NCI-H187 (cell line): Measurements from ENCODE around the gene SV2C.
"Not testable (repeated sequence)": the region's sequence is repeated elsewhere in the genome, so short reads cannot be mapped to it uniquely, and the experiment has no call there.

Source experiments
- DNase-seq, 2 experiments: peaks; one replicate each; lab custom pipeline; 2025; lab: John Stamatoyannopoulos, UW

SV2C gene, protein sequence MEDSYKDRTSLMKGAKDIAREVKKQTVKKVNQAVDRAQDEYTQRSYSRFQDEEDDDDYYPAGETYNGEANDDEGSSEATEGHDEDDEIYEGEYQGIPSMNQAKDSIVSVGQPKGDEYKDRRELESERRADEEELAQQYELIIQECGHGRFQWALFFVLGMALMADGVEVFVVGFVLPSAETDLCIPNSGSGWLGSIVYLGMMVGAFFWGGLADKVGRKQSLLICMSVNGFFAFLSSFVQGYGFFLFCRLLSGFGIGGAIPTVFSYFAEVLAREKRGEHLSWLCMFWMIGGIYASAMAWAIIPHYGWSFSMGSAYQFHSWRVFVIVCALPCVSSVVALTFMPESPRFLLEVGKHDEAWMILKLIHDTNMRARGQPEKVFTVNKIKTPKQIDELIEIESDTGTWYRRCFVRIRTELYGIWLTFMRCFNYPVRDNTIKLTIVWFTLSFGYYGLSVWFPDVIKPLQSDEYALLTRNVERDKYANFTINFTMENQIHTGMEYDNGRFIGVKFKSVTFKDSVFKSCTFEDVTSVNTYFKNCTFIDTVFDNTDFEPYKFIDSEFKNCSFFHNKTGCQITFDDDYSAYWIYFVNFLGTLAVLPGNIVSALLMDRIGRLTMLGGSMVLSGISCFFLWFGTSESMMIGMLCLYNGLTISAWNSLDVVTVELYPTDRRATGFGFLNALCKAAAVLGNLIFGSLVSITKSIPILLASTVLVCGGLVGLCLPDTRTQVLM

DNA sequence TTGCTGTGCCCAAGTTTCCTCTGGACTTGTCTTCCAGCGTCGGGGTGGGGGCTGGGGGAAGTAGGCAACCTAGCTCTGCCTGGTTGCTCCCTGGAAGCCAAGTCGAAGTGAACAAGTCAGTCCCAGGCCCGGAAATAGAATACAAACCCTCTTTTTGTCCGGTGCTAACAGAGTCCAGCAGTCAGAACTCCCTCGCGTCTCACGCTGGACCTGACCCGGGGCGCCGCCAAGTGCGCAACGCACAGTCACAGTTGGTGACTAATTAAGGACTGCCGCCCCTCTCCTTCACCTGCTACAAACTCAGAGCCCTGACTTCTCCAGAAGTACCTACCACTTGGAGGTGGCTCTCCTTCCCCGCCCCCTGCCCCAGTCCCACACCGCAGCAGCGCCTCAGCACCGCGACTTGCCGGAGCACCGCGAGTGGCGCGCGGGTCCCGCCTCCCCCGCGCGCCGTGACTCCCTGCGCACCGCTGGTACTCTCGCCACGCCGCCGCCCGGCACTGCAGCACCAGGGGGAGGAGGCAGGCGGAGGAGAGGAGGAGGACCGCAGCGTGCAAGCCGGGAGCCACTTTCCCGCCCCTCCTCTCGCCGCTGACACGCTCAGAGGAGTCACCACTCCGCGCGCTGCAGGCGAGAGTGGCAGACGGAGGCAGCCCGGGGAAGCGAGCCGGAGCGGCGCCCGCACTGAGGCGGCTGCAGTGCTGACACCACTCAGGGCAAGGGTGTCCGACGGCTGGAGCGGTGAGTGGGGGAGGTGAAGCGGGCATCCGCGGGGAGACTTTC lies at the start of gene SV2C:
Gene SV2C, plus strand, starts transcription at position 612 of the 783 bp plus-strand sequence. CDS start 48,368 bp downstream, outside the sequence.
- peak in 1 of 2 experiments; percentile 18 for DNase-seq

DNA sequence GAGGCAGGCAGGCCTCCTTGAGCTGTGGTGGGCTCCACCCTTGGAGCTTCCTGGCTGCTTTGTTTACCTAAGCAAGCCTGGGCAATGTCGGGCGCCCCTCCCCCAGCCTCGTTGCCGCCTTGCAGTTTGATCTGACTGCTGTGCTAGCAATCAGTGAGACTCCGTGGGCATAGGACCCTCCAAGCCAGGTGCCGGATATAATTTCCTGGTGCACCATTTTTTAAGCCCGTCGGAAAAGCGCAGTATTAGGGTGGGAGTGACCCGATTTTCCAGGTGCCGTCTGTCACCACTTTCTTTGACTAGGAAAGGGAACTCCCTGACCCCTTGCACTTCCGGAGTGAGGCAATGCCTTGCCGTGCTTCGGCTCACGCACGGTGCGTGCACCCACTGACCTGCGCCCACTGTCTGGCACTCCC lies 45.4 kb upstream of the SV2C start:
- peak; percentile 5 to 37 for DNase-seq

DNA sequence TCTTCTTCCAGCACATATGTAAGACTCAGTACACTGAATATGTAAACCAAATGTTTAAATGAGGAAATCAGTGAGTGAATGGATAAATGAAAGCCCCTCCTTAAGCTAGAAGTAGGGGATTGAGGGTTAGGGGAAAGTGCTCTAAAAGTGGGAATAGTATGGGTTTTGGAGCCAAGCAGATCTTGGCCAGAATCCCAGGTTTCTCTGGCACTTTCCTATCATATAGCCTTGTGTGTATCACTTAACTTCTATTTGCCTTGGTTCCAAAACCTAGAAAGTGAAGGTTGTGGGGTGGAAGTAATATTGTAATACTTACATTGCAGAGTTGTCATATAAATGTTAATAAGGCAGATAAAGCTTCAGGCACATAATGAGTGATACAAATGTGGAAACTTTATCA lies 45.0 kb upstream of the SV2C start:
- no peak for DNase-seq

DNA sequence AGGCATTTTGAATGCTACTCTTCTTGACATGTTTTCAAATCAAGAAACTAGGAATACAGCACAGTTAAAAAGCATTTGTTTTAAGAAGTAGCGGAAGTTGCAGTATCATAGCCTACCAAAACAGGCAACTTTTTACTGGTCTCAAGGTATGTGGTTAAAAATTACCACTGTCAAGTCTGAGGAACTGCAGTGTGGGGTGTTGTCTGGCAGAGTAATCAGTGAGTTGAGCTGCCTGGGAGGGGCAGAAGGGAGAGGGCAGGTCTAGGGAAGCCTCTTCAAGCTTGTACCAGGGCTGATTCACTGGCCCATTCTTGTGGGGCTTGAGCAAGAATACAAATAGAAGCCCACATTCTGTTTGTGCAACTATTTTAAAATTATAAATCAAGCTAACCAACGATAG lies 42.4 kb upstream of the SV2C start:
- DNase-seq, result no peak

DNA sequence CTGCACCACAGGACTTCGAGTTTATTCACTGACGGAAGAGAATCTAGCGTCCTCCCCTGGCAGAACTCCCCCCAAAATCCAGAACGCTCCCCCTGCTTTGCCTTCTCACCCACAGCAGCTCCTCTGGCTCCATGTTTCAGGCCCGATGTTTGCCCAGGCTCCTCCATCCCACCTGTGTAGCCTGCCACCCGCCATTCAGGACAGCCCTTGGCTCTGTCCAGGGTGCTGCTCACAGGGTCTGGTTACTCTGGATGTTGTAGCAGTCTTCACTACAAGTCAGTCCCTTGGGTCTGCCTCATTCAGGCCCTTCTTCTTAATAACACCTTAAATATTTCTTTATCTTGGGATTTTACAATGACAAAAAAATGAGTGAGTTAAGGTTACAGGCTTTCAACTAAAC lies 41.3 kb upstream of the SV2C start:
- no peak for DNase-seq

DNA sequence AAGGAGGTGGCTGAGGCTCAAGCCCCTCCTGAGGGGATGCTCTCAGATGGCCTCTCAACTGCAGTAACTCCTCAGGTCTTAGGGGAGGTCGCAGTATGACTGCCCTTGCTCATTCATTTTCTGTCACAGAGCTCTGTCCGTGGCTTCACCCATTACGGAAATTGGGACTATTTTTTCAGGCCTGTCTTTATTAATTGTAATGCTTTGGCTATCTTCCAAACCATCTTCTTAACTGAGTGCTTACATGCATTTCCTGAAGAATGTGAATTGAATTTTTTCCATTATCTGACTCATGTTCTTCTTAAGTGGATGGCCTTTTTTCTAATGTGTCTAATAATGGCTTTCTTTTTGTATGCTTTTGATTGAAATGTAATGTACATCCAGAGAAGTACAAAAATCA lies 36.4 kb upstream of the SV2C start:
- no peak for DNase-seq

DNA sequence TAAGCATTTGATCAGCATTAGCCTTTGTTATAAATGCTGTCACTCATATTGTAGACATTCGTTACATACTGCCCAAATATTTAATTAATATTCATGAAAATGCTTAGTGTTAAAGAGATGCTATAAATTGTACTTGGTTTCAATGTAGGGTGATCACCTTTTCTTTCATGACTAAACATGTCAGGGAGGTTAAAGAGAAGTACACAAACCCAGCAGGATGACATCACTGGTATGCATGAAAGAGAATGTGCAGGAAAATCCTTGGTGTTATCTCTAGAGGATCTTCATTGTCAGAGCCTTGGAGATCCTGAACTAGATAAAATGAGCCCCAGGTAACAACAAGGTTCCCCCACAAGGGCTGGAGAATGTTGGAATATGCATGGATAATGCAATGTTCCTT lies 33.0 kb upstream of the SV2C start:
- DNase-seq, result no peak

DNA sequence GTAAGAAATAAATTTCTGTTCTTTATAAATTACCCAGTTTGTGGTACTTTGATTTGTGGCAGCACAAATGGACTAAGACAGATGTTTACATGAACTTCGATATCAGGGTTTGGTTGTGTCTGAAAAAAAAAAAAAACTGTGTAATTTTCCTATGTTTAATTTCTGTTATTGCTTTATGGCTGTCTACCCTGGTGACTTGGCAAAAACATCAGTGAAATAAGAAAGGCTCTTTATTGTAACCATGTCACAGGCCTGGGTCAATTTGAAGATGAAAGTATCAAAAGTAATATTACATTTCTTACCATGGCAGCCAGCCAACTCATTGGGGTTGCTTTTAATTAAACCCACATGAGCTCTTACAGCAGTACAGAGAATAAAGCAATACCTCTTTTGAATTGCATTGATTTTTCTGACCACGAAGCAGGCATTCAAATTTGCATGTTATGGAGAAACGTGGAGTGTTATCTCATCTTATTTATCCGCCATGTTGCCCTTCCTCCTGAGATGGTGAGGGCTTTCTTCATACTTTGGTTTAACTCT lies 20.6 kb upstream of the SV2C start:
- DNase-seq, result no peak

DNA sequence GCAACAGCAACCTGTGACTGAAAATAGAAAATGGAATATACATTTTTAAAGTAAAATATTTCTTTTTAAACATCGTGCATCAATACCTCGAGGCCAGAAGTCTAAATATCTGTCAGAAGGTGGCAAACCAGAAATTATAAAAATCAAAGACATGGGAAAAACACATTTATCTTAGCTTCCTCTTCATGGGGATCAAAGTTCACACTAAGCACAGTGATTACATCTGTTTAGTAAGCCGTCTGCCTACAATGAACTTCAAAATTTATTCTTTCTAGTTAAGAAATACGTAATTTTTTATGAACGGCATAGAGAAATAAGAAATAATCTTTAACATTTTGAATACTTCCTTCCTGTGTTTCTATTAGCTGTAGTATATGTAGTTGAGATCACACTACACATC lies 17.9 kb upstream of the SV2C start:
- no peak for DNase-seq

DNA sequence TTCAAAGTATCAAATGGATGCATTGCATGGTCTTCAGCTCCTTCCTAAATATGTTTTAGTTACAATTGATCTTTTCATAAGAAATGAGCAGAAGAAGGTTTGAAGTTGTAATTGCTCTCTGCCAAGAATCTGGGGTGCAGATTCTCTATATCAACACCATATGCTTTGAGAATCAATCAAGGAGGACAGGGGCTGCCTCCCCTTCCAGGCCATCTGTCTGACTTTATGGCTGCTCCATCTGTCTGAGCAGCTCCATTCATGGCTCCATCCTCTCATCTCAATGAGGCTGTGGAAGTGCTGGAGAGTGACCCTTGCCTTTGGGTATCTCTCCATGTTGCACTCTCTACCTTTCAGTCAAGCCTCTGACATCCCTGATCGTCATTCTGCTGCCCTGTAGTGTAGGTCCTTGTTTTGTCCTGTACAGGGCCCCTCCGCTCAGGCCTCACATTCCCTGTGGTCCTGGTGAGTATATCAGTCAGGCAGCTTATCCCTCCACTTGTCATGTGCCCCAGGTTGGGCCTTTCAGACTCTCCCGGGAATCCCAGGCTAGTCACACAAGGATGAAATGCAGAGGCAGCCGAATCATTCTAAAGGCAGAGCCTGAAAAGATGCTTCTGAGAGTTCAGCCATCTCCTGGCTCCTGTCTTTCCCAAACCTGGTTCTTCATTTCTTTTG lies 14.0 kb upstream of the SV2C start:
- DNase-seq, result no peak

DNA sequence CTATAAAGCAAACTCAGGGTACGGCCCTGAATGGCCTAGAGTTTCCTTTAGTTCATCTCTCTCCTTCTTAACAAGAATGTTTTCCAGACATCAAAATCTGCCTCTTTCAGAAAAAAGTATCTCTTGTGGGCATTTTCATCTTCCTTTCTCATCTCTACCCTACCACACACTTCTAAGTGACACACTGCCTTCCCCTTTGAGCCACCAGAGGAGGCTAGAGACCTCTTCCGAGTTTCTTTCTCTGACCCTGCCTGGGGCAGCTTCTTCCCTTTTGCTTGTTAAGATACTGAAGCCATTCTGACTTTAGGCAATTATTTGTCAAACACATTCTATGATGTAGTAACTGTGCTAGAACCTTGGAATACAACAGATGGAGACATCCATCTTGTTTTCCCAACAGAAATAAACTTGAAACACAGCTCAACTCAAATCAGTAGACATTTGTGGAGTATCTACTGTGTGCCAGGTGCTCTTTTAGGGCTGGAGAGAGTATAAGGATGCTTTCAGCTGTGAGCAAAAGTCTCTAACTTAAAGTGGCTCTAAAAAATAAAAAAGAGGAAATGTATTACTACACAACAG lies 8.6 kb upstream of the SV2C start:
- no peak for DNase-seq

DNA sequence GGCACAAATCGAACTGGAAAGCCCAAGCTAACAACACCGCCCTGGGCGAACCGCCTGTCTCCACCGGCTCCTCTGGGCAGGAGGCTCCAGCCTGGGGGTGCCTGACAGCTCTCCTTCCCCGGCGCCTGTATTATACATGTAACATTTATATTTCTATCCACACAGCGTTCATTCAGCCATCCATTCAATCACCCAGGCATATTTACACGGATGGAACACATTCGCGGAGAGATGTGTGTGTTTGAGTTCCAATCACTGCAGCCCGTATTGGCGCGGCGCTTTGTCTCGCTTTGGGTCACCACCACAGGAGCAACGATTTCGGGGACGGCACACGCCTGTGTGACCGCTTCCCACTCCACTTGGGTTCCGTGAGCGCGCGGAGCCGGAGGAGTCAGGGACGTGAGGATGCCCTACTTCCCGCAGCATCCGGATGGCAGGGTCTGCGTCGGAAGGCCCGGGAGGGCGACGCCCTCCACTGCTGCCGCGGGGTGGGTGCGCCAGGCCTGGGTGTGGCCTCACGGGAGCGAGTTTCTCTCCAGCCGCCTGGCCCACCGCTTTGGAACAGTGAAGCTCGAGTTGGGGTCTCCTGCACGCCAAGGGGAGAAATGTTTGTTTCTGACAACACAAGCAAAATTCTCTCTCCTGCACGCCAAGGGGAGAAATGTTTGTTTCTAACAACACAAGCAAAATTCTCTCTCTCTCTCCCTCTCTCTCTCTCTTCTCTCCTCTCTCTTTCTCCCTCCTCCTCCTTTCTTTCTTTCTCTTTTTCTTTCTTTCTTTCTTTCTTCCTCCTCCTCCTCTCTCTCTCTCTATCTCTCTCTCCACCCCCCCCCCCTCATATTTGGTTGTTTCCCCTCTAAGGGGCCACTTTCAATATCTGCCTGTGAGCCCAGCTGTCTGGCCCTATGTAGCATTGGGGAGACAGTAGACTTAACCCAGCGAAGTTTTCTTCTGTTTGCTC lies 1.1 kb upstream of the SV2C start:
- DNase-seq, result no peak

DNA sequence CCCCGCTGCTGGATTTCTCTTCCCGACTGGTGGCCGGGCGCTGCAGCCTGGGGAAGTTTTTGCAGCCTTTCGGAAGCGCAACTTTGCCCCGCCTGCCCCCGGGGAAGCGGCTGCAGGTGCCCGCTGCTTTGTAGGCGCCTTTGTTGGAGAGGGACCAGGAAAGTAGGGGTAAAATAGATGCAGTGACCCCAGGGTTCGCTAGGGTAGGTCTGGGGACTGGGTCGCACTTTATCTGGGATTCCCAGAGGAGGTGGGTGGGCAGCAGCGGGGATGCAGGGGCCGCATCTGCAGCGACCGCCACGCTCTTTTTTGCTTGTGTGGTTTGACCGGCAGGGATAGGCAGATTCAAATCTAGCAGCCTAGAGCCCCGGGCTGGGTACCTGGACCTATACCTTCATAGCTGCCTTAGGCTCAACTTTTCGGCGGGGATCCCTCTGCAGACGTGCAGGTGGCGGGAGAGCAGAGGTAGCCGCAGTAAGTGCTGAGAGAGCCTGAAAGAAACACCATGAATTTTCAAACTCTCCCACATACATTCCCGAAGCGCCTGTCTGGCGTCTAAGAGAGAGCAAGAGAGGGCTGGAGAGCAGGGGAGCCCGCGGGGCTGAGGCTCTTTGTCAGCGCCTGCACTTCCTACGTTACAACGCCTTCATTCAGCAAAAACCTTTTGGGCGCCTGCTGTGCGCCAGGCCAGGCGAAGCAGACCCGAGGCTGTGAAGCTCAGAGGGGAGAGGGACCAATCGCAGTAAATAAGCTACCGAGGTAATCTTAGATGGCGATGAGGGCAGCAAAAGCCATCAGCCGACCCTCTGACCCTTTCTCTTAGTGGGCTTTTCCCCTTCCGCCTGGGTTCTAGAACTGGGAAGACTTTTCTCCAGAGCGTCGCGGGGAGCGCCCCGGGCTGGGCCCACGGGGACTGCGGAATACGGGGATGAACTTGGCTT lies 642 bp downstream of the SV2C start:
- DNase-seq, result peak in 1 of 2 experiments; percentile 13

DNA sequence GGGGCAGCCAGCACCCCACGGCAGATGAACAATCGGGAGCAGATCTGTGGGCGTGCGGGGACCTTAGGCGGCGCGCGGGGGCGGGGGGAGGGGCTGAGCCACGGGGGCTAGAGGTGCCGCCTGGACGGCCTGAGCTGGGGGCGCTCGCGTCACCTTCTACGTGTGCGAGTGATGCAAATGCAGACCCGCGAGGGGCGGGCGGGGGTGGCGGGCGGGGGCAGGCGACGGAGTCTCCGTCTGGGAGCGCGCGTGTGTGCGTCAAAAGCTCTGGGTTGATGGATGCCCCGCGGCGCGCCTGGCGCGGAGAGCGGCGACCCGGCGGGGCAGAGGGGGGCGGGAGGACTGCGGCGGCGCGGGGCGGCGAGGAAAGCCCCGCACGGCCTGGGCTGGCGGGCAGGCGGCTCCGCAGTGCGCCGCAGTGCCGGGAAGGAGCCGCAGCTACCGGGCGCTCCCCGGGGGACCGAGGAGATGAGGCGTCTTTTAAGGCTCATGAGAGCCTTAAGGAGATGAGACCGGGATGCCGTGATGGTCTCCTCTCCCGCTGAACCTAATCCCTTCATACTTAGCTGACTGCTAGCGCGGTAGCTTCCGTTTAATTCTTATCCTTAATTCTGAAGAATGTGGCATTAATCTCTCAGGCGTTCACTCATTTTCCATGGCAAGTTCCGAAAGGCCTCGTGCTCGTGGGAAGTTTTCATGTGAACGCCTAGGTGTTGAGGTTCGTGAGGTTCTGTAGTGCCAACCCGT lies 1.5 kb downstream of the SV2C start:
- no peak for DNase-seq

DNA sequence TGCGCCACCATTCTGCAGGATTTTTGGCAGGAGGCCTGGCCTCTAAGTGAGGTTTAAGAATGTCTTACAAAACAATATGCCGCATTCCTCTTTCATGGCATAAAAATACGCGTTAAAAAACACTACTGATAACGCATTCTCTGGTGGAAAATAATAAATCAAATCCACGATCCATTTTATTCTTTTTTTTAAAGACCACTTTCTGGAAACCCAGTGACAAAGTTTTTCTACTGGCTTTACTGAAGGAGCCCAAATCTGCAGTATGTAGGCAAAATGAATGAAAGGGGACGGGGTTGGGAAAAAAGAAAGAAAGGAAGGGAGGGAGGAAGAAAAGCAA lies 2.0 kb downstream of the SV2C start:
- DNase-seq, result no peak

DNA sequence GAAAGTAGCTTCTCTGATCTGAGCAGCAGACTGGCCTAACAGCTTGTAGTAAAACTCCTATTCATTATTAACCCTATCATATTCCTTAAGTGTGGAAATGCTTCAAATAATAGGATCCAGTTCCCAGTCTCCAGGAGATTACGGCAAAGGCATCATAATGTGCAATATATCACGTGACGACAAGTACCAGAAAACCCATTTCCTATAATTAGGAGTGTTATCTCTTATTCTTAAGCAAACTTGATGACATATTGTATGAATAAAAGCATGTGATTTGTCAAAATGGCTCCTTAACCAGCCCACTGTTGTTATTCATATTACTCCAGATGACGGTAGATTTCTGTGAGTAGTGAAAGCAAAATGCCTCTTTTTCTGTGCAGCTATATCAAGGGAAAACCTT lies 2.9 kb downstream of the SV2C start:
- no peak for DNase-seq

DNA sequence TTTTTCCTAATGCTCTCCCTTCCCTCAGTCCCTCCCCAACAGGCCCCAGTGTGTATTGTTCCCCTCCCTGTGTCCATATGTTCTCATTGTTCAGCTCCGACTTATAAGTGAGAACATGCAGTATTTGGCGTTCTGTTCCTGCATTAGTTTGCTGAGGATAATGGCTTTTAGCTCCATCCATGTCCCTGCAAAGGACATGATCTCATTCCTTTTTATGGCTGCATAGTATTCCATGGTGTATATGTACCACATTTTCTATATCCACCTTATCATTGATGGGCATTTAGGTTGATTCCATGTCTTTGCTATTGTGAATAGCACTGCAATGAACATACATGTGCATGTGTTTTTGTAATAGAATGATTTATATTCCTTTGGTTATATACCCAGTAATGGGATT lies 6.0 kb downstream of the SV2C start:
- DNase-seq, result not testable (repeated sequence)

DNA sequence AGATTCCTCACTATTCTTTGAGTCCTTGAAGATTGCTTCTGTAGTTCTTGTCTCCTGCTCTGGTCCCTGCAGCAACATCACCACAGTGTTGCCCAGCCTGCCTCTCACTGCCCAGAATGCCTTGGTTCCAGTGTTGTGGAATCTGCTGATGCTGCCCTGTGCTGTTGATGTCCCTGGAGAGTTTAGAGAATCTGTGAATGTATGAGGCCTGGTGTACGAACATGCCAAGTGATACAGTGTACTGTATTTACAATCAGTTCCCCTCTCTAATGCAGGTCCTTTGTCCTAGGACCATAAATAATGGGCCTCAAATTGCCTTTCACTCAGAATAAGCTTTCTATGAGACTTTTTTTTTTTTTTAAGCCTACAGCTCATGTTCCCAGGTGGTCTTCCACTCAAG lies 8.2 kb downstream of the SV2C start:
- no peak for DNase-seq
